SU-DHL-6 (cell line): ENCODE measurements around the gene ARHGAP6.

ENCODE experiments used
- CTCF ChIP-seq: fragments of 200-600 bp; sonication (generic); IDR thresholded peaks from one replicate; pipeline ENCODE4 v1.5.1; 2017; ENCODE audit warnings: antibody characterized with exemption, mild to moderate bottlenecking, low read length, moderate library complexity; ENCODE audit not compliant: insufficient read depth, poor library complexity, severe bottlenecking
- EZH2phosphoT487 ChIP-seq: fragments of 200-600 bp; sonication (generic), shearing (Covaris generic); conservative IDR thresholded peaks from 2 replicates; pipeline ENCODE4 v1.6.1; 2018; ENCODE audit warnings: mild to moderate bottlenecking, antibody characterized with exemption, low read length, moderate library complexity, mixed read lengths

GRCh38 chrX:11403631-11404030, 262.1 kb downstream of the ARHGAP6 start:
- TF ChIP-seq CTCF (no peak), EZH2phosphoT487 (no peak)
